GM12891 (cell line): ENCODE results near the gene BOD1L1.

Source experiments
- POLR2A ChIP-seq: IDR thresholded peaks from 2 replicates; pipeline ENCODE4 v1.6.1; 2011; ENCODE audit warnings: low read depth, low read length, control low read depth
- POLR2AphosphoS5 ChIP-seq: IDR thresholded peaks from 2 replicates; pipeline ENCODE4 v1.6.1; 2011; ENCODE audit warnings: low read depth, low read length, control low read depth
- POU2F2 ChIP-seq: IDR thresholded peaks from 2 replicates; pipeline ENCODE4 v1.6.1; 2011; ENCODE audit warnings: low read depth, mild to moderate bottlenecking, control low read depth, low read length, moderate library complexity
- SPI1 ChIP-seq: IDR thresholded peaks from 2 replicates; pipeline ENCODE4 v1.6.1; 2011; ENCODE audit warnings: low read depth, low read length, control low read depth
- TAF1 ChIP-seq: IDR thresholded peaks from 2 replicates; pipeline ENCODE4 v1.6.1; 2011; ENCODE audit warnings: low read depth, low read length, control low read depth

DNA sequence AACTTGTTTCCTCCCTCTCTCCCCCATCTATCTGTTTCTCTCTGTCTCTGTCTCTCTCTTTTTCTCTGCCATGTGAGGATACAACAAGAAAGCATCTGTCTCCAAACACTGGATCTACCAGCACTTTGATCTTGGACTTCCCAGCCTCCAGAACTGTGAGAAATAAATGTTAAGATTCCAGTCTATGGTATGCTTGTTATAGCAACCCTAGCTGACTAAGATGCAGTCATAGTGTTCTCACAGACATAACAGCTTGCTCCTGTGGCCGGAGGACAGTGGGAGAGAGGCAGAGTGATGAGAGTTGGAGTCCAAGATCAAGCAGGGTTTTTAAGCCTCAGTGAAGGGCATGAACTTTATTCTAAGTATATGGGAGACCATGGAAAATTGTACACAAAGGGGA lies 74.4 kb downstream of the BOD1L1 start:
- TF ChIP-seq POLR2AphosphoS5 (no peak), POLR2A (no peak), TAF1 (no peak), SPI1 (no peak), POU2F2 (no peak)
